HepG2 (cell line): ENCODE measurements around the gene LHPP. TPM values are rescaled to one million over a fixed set of nuclear protein-coding genes. Genes with fewer than 3 reads are reported as not detected.

Experiments used
- ATAC-seq: fragments of 200-7000 bp; cut with Tn5 transposase; 3 replicates; pipeline ENCODE4 v1.9.1; 2020; ENCODE audit warnings: mild to moderate bottlenecking, moderate library complexity
- BruUV-seq: library from RNA; stranded (reverse); fragments of 400-500 nt; replicated peaks from 2 replicates; lab custom pipeline; 2021; lab: Mats Ljungman, UMichigan
- CTCF ChIA-PET: fragments of 300-600 bp; formaldehyde crosslinking; extraction: SDS; loops from one replicate; lab custom pipeline; 2021; ENCODE audit warnings: low total read pairs, inconsistent platforms, low intra/inter-chr PET ratio; lab: Yijun Ruan, JAX
- POLR2A ChIA-PET: fragments of 350-600 bp; sonication (Branson Sonifier 250); formaldehyde crosslinking; loops from one replicate; lab custom pipeline; 2020; ENCODE audit warnings: antibody characterized with exemption, inconsistent platforms; lab: Yijun Ruan, JAX
- DNase-seq: peaks from one replicate; pipeline ENCODE4 v3.0.0-alpha.2; 2015; ENCODE audit warnings: low spot score
- FAIRE-seq: peaks from 3 replicates; lab custom pipeline; 2011; peaks lifted over from hg19 to GRCh38; lab: Jason Lieb, UNC
- H2AFZ ChIP-seq: one replicate; pipeline ENCODE4 v1.6.1; 2011; ENCODE audit warnings: low read length, inconsistent platforms
- H3K27ac ChIP-seq: fragments of 300-600 bp; 3 replicates; pipeline ENCODE4 v1.8.0; 2011; ENCODE audit warnings: mixed run types, mild to moderate bottlenecking, mixed read lengths, low read length, inconsistent platforms; ENCODE audit not compliant: insufficient read depth; ENCODE audit errors: extremely low read length
- H3K27me3 ChIP-seq, 2 experiments: fragments of 200-600 bp in 1 of 2; 2 replicates in 1 of 2; 3 replicates in 1 of 2; pipeline versions ENCODE4 v1.6.0 to v1.8.0; 2011; ENCODE audit warnings: low read length in 2 of 2, mild to moderate bottlenecking in 2 of 2, moderate library complexity in 2 of 2, inconsistent platforms in 1 of 2; ENCODE audit not compliant: insufficient read depth in 2 of 2, control insufficient read depth in 1 of 2
- H3K36me3 ChIP-seq, 2 experiments: fragments of 200-600 bp in 1 of 2; replicated peaks in 1 of 2; 2 replicates in 1 of 2; 3 replicates in 1 of 2; pipeline versions ENCODE4 v1.5.1 to v1.8.0; 2011; ENCODE audit warnings: low read length in 2 of 2, inconsistent platforms in 1 of 2; ENCODE audit not compliant: insufficient read depth in 2 of 2, control insufficient read depth in 1 of 2
- H3K4me1 ChIP-seq: 2 replicates; pipeline ENCODE4 v1.5.1; 2012; ENCODE audit warnings: low read length, inconsistent platforms; ENCODE audit not compliant: insufficient read depth
- H3K4me2 ChIP-seq: 2 replicates; pipeline ENCODE4 v1.6.0; 2011; ENCODE audit warnings: low read depth, low read length, inconsistent platforms
- H3K4me3 ChIP-seq, 3 experiments: fragments of 200-600 bp in 1 of 3; sonication (generic), shearing (Covaris generic) in 1 of 3; replicated peaks in 1 of 3; 2 replicates each; pipeline ENCODE4 v1.5.1; 2011 to 2016; ENCODE audit warnings: low read length in 3 of 3, inconsistent platforms in 2 of 3, low read depth in 2 of 3, mild to moderate bottlenecking in 2 of 3, control low read depth in 1 of 3, mixed read lengths in 1 of 3; ENCODE audit not compliant: insufficient read depth in 1 of 3
- H3K79me2 ChIP-seq: one replicate; pipeline ENCODE4 v1.6.1; 2011; ENCODE audit warnings: low read length, inconsistent platforms; ENCODE audit not compliant: insufficient read depth
- H3K9ac ChIP-seq: 2 replicates; pipeline ENCODE4 v1.6.0; 2011; ENCODE audit warnings: mild to moderate bottlenecking, low read depth, low read length, inconsistent platforms; ENCODE audit not compliant: insufficient read depth
- H3K9me3 ChIP-seq: 2 replicates; pipeline ENCODE4 v1.5.1; 2012; ENCODE audit warnings: mild to moderate bottlenecking, low read length
- H4K20me1 ChIP-seq: 2 replicates; pipeline ENCODE4 v1.6.0; 2011; ENCODE audit warnings: inconsistent platforms, mild to moderate bottlenecking, low read length, moderate library complexity; ENCODE audit not compliant: insufficient read depth
- AGO2 ChIP-seq: fragments of 200-400 bp; formaldehyde crosslinking; optimal IDR thresholded peaks from 2 replicates; pipeline ENCODE3; 2017; ENCODE audit warnings: mild to moderate bottlenecking, low read depth, low read length, moderate library complexity
- FOXK1 ChIP-seq: sonication (generic); formaldehyde crosslinking; IDR thresholded peaks from 2 replicates; pipeline ENCODE4 v1.4.0; 2020; ENCODE audit warnings: low read depth, missing genetic modification reagents, borderline replicate concordance
- HNRNPL ChIP-seq: fragments of 200-400 bp; formaldehyde crosslinking; IDR thresholded peaks from 2 replicates; pipeline ENCODE4 v1.6.1; 2017; ENCODE audit warnings: mild to moderate bottlenecking, low read depth, low read length
- NFE2L2 ChIP-seq: fragments of 150-350 bp; IDR thresholded peaks from 2 replicates; pipeline ENCODE4 v1.6.1; 2014; ENCODE audit warnings: low read length
- NONO ChIP-seq, 2 experiments: fragments of 450-650 bp in 1 of 2; sonication (generic) in 1 of 2; formaldehyde crosslinking in 1 of 2; IDR thresholded peaks in 1 of 2; conservative IDR thresholded peaks in 1 of 2; 2 replicates each; pipeline versions ENCODE4 v1.6.1 to v1.8.0; 2017 to 2022; ENCODE audit warnings: mild to moderate bottlenecking in 1 of 2, missing genetic modification reagents in 1 of 2, moderate library complexity in 1 of 2
- PHF8 ChIP-seq: sonication (generic); formaldehyde crosslinking; IDR thresholded peaks from 2 replicates; pipeline ENCODE4 v1.5.0; 2020; ENCODE audit warnings: missing genetic modification reagents
- PRPF4 ChIP-seq: fragments of 200-400 bp; formaldehyde crosslinking; IDR thresholded peaks from 2 replicates; pipeline ENCODE4 v1.6.1; 2016; ENCODE audit warnings: low read length, low read depth; ENCODE audit not compliant: poor library complexity, severe bottlenecking
- SIX1 ChIP-seq: sonication (generic); formaldehyde crosslinking; IDR thresholded peaks from 2 replicates; pipeline ENCODE4 v1.4.0; 2020; ENCODE audit warnings: missing genetic modification reagents, borderline replicate concordance
- SMC3 ChIP-seq: IDR thresholded peaks from 2 replicates; pipeline ENCODE4 v1.6.1; 2011; ENCODE audit warnings: low read length, improper control_type of control experiment
- SMYD3 ChIP-seq: sonication (generic); formaldehyde crosslinking; IDR thresholded peaks from 2 replicates; pipeline ENCODE4 v1.8.1; 2023; ENCODE audit warnings: mild to moderate bottlenecking, missing genetic modification reagents
- STAG1 ChIP-seq: sonication (generic); formaldehyde crosslinking; IDR thresholded peaks from 2 replicates; pipeline ENCODE4 v1.4.0; 2020; ENCODE audit warnings: missing genetic modification reagents
- XRCC5 ChIP-seq: fragments of 200-400 bp; formaldehyde crosslinking; optimal IDR thresholded peaks from 2 replicates; pipeline ENCODE3; 2017; ENCODE audit warnings: mild to moderate bottlenecking, low read length
- ZNF446 ChIP-seq: sonication (generic); formaldehyde crosslinking; IDR thresholded peaks from 2 replicates; pipeline ENCODE4 v1.5.0; 2020; ENCODE audit warnings: mild to moderate bottlenecking, missing genetic modification reagents
- WGBS: methylation state at CpG from one replicate; pipeline ENCODE4 v1.1.6; 2017; ENCODE audit warnings: low lambda C conversion rate; 5-methylcytosine and 5-hydroxymethylcytosine counted together
- in situ Hi-C: cut with HindIII; loops from 2 replicates; pipeline ENCODE4 v1.10.0; 2017; ENCODE audit warnings: low pct_unique_long_range_greater_than_20kb; ENCODE audit not compliant: extremely low pct_ligation_motif_present
- intact Hi-C: fragments of 100-400 bp; cut with micrococcal nuclease; formaldehyde crosslinking; loops from one replicate; pipeline ENCODE4 v1.10.0; 2022; ENCODE audit not compliant: unreplicated experiment
- polyA plus RNA-seq, 8 experiments: library from polyadenylated mRNA; depleted of rRNA in 3 of 8; stranded (reverse) in 7 of 8; unstranded in 1 of 8; fragments of >200 nt; fragmentation: Illumina TruSeq in 4 of 8; extraction: Trizol in 4 of 8; gene quantifications; 2 replicates each; pipeline versions ENCODE4 v1.2.1 to v1.2.3, GENCODE V29; 2011 to 2016; ENCODE audit warnings: low read depth in 4 of 8, missing spikeins in 1 of 8, mixed read lengths in 1 of 8; ENCODE audit not compliant: insufficient read depth in 1 of 8
- total RNA-seq, 5 experiments: library from RNA; depleted of rRNA; stranded (reverse); fragments of >200 nt; fragmentation: Illumina TruSeq; extraction: Trizol; gene quantifications; 2 replicates each; pipeline ENCODE4 v1.2.3, GENCODE V29; 2016; ENCODE audit warnings: low read depth in 1 of 5
- TF ChIP-seq, protein P1 (sequence below): sonication (generic); formaldehyde crosslinking; IDR thresholded peaks from 2 replicates; pipeline ENCODE4 v1.4.0; 2020; ENCODE audit warnings: mild to moderate bottlenecking, missing genetic modification reagents, borderline replicate concordance
- TF ChIP-seq, protein P2 (sequence below): sonication (generic); formaldehyde crosslinking; IDR thresholded peaks from 2 replicates; pipeline ENCODE4 v1.5.0; 2020; ENCODE audit warnings: mild to moderate bottlenecking, missing genetic modification reagents, moderate library complexity

The LHPP gene
- total and polyA plus RNA-seq, 2 of the 13 experiments (the other 11 are each of a cell fraction or from before 2014, with no cell fraction given): 5.2 to 13.1 TPM

GRCh38 chr10:124608093-124608721 is 146.6 kb downstream of the LHPP start:
- POLR2A ChIA-PET: no interaction called here
- TF ChIP-seq AGO2: peak; percentile 49
- TF ChIP-seq PRPF4: no peak
- peak; percentile 76 for TF ChIP-seq HNRNPL

GRCh38 chr10:124609698-124610097 is 148.1 kb downstream of the LHPP start:
- Histone ChIP-seq H4K20me1 (no peaks in the 10 kb centered on the region), H3K27ac (no peak overlapping the region), H3K9ac (no peak overlapping the region), H3K9me3 (no peaks in the 10 kb centered on the region), H3K27me3 (no peaks in the 10 kb centered on the region), H3K4me1 (peaks cover 37% of the 10 kb centered on the region), H2AFZ (no peak overlapping the region), H3K4me2 (peak overlapping the region; percentile 27; the same call in 1 of the 2 replicates), H3K4me3 (no peak overlapping the region), H3K79me2 (no peaks in the 10 kb centered on the region), H3K36me3 (no peaks in the 10 kb centered on the region)
- DNase-seq (peak; percentile 42), FAIRE-seq (peak; percentile 54), ATAC-seq (no peak)
- ChIA-PET POLR2A (no interaction called here), CTCF (interaction anchor here (1.3 kb wide), 1 partner anchor 69 kb away, joined by 6 read pairs; no protein-coding TSS in a partner anchor)
- 44% methylated on average over 11 of the region's 11 CpGs for WGBS
- intact Hi-C loops (loop anchor here (2.0 to 5.0 kb wide), 3 partner anchors 21 to 133 kb away; partner anchors contain the start of gene FAM53B), in situ Hi-C loops (no loop called here)
- no TSS peak for BruUV-seq
- TF ChIP-seq SMC3 (peak; percentile 33; the same call in 1 of the 2 replicates), ZNF446 (CRISPR knock-in tag) (no peak), XRCC5 (no peak), NONO (IDR thresholded peaks at IDR 0.05) (no peak), NONO (CRISPR knock-in tag; conservative IDR thresholded peaks at IDR 0.05) (0 out of 2 replicates have a peak, but pooled peaks have one; percentile 29), FOXK1 (CRISPR knock-in tag) (no peak), PHF8 (CRISPR knock-in tag) (no peak), SIX1 (no peak), SMYD3 (CRISPR knock-in tag) (no peak), STAG1 (peak; percentile 43), NFE2L2 (no peak)
- TF ChIP-seq, protein P1, sequence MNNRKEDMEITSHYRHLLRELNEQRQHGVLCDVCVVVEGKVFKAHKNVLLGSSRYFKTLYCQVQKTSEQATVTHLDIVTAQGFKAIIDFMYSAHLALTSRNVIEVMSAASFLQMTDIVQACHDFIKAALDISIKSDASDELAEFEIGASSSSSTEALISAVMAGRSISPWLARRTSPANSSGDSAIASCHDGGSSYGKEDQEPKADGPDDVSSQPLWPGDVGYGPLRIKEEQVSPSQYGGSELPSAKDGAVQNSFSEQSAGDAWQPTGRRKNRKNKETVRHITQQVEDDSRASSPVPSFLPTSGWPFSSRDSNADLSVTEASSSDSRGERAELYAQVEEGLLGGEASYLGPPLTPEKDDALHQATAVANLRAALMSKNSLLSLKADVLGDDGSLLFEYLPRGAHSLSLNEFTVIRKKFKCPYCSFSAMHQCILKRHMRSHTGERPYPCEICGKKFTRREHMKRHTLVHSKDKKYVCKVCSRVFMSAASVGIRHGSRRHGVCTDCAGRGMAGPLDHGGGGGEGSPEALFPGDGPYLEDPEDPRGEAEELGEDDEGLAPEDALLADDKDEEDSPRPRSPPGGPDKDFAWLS (CRISPR knock-in tag): no peak
- TF ChIP-seq, protein P2, sequence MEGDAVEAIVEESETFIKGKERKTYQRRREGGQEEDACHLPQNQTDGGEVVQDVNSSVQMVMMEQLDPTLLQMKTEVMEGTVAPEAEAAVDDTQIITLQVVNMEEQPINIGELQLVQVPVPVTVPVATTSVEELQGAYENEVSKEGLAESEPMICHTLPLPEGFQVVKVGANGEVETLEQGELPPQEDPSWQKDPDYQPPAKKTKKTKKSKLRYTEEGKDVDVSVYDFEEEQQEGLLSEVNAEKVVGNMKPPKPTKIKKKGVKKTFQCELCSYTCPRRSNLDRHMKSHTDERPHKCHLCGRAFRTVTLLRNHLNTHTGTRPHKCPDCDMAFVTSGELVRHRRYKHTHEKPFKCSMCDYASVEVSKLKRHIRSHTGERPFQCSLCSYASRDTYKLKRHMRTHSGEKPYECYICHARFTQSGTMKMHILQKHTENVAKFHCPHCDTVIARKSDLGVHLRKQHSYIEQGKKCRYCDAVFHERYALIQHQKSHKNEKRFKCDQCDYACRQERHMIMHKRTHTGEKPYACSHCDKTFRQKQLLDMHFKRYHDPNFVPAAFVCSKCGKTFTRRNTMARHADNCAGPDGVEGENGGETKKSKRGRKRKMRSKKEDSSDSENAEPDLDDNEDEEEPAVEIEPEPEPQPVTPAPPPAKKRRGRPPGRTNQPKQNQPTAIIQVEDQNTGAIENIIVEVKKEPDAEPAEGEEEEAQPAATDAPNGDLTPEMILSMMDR (CRISPR knock-in tag): peak; percentile 33

More at GRCh38 chr10:124608093-124608721, 146.6 kb downstream of the LHPP start:
- H3K9me3 ChIP-seq: no peaks in the 10 kb centered on the region
- H3K36me3 ChIP-seq: no peaks in the 10 kb centered on the region
- H3K27ac ChIP-seq: no peak overlapping the region
- ATAC-seq (no peak), FAIRE-seq (no peak), DNase-seq (no peak)
- in situ Hi-C loops: no loop called here
- H3K4me3 ChIP-seq: no peak overlapping the region
- no peak overlapping the region for H3K9ac ChIP-seq
- peaks cover 52% of the 10 kb centered on the region for H3K4me1 ChIP-seq
- no peaks in the 10 kb centered on the region for H3K27me3 ChIP-seq
- no peaks in the 10 kb centered on the region for H4K20me1 ChIP-seq
- intact Hi-C loops: loop anchor here (2.0 to 5.0 kb wide), 3 partner anchors 19 to 134 kb away; partner anchors contain the start of gene FAM53B
- 85% methylated on average over 10 of the region's 14 CpGs for WGBS
- H3K4me2 ChIP-seq: no peak overlapping the region
- BruUV-seq: no TSS peak
- H2AFZ ChIP-seq: no peak overlapping the region
- CTCF ChIA-PET: no interaction called here
- no peaks in the 10 kb centered on the region for H3K79me2 ChIP-seq
